Upper lobe of right lung (tissue), 1 donor: Measurements from ENCODE around the gene PALD1. TPM values are rescaled to one million over a fixed set of nuclear protein-coding genes. Genes with fewer than 3 reads are reported as not detected.
"Not testable (repeated sequence)": the region's sequence is repeated elsewhere in the genome, so short reads cannot be mapped to it uniquely, and the experiment has no call there.

ENCODE experiments used
- ATAC-seq: fragments of 200-7000 bp; cut with Tn5 transposase; one replicate; pipeline ENCODE4 v1.9.1; 2020; ENCODE audit warnings: mild to moderate bottlenecking, moderate library complexity
- DNase-seq: peaks from one replicate; pipeline ENCODE4 v3.0.0-alpha.2; 2020
- H3K27ac ChIP-seq: fragments of 200-600 bp; one replicate; pipeline ENCODE4 v1.8.0; 2022
- H3K27me3 ChIP-seq: fragments of 200-600 bp; one replicate; pipeline ENCODE4 v1.8.0; 2022; ENCODE audit warnings: mild to moderate bottlenecking
- H3K36me3 ChIP-seq: fragments of 200-600 bp; one replicate; pipeline ENCODE4 v1.8.0; 2022
- H3K4me1 ChIP-seq: fragments of 200-600 bp; one replicate; pipeline ENCODE4 v1.8.0; 2022
- H3K4me3 ChIP-seq: fragments of 200-600 bp; one replicate; pipeline ENCODE4 v1.8.0; 2022; ENCODE audit warnings: mild to moderate bottlenecking
- H3K9me3 ChIP-seq: fragments of 200-600 bp; one replicate; pipeline ENCODE4 v1.8.0; 2022
- intact Hi-C: fragments of 100-400 bp; cut with DNase I; formaldehyde crosslinking; loops from one replicate; pipeline ENCODE4 v1.11.0; 2022
- total RNA-seq: library from RNA; stranded (reverse); fragmentation: NEBNext Ultra II Directional; extraction: Animal tissue kit (Norgen Biotek cat#: 25700); gene quantifications from one replicate; pipeline ENCODE4 v1.2.1, GENCODE V29; 2021
- TF ChIP-seq, protein P1 (sequence below): fragments of 200-600 bp; IDR thresholded peaks from one replicate; pipeline ENCODE4 v1.8.0; 2022; ENCODE audit warnings: antibody characterized with exemption
- donor health status: DM: no; HTN: yes; CAD: no; lungs with severe emphysema.

The PALD1 gene
- total RNA-seq, 1 donor from 2014 or later, result 27.0 TPM

DNA sequence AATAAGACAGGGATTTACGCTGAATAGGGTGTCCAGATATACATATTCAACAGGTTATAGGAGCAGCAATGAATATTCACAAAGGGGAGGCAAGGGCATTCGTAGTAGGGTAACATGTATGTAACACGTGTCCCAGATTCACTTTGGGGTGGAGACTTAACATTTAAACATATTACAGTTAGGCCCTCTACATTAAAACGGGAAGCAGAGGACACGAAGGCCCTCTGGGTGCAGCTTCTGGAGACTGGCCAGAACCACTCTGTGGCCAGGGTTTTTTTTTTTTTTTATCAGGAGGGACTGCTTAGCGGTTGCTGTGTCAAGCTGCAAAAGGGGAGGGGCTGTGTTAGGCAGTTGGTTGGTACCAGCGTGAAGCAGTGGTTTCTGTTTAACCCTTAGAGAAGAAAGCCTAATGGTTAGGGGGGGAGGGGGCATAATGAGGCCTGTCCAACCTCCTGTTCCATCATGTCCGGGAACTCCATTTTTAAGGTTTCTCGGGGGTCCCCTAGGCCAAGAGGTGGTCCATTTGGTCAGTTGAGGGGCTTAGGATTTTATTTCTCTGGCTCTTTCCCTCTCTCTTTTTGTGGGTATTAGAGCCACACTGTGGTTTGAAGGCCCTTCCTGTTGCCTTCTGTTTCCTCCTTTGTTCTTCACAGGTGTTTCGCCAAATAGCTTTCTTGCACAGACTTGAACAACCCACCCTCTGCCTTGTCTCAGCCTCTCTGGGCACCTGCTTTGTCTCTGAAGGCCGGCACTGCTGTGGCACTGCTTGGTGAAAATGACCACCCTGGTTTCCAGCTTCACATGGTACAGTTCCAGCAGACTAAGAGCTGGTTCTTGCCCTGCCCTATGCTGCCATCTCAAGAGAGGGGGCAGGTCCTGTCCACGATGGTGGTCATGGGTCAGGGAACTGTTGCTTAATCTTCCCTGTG is 97.6 kb downstream of the PALD1 start:
- intact Hi-C loops, result no loop called here
- TF ChIP-seq, protein P1, sequence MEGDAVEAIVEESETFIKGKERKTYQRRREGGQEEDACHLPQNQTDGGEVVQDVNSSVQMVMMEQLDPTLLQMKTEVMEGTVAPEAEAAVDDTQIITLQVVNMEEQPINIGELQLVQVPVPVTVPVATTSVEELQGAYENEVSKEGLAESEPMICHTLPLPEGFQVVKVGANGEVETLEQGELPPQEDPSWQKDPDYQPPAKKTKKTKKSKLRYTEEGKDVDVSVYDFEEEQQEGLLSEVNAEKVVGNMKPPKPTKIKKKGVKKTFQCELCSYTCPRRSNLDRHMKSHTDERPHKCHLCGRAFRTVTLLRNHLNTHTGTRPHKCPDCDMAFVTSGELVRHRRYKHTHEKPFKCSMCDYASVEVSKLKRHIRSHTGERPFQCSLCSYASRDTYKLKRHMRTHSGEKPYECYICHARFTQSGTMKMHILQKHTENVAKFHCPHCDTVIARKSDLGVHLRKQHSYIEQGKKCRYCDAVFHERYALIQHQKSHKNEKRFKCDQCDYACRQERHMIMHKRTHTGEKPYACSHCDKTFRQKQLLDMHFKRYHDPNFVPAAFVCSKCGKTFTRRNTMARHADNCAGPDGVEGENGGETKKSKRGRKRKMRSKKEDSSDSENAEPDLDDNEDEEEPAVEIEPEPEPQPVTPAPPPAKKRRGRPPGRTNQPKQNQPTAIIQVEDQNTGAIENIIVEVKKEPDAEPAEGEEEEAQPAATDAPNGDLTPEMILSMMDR, result no peak
- ATAC-seq, result peak; percentile 89
- Histone ChIP-seq H3K4me3 (no peak overlapping the region), H3K4me1 (peaks cover 20% of the 10 kb centered on the region), H3K36me3 (no peaks in the 10 kb centered on the region), H3K27me3 (no peaks in the 10 kb centered on the region), H3K9me3 (no peaks in the 10 kb centered on the region), H3K27ac (no peak overlapping the region)
- DNase-seq, result peak; percentile 73

DNA sequence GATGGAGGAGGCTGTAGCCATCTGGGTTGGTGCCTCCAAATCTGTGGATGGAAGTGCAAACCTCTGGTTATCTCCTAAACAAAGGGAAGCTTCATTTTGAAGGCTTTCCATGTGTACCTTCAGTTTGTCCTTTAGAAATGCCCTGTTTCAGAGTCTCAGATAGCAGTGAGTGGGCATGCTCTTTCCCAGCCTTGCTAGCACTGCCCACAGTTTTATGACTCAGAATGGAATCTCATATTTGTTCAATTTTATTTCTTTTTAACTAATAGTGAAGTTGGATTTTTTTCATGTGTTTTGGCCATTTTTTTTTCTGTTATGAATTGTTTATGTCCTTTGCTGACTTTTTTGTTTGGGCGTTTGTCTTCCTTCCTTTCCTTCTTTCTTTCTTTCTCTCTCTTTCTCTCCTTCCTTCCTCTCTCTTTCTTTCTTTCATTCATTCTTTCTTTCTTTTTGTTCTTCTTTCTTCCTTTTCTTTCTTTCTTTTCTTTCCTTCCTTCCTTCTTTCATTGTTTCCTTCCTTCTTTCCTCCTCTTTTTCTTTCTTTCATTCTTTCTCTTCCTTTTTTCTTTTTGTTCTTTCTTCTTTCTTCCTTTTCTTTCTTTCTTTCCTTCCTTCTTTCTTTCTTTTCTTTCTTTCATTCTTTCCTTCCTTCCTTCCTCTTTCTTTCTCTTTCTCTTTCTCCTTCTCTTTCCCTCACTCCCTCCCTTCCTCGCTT is 98.4 kb downstream of the PALD1 start:
- Histone ChIP-seq H3K4me3 (no peak overlapping the region), H3K27ac (no peak overlapping the region), H3K4me1 (peaks cover 20% of the 10 kb centered on the region), H3K9me3 (no peaks in the 10 kb centered on the region), H3K27me3 (no peaks in the 10 kb centered on the region), H3K36me3 (no peaks in the 10 kb centered on the region)
- TF ChIP-seq, protein P1, result no peak
- intact Hi-C loops, result no loop called here
- DNase-seq, result no peak
- ATAC-seq, result no peak

DNA sequence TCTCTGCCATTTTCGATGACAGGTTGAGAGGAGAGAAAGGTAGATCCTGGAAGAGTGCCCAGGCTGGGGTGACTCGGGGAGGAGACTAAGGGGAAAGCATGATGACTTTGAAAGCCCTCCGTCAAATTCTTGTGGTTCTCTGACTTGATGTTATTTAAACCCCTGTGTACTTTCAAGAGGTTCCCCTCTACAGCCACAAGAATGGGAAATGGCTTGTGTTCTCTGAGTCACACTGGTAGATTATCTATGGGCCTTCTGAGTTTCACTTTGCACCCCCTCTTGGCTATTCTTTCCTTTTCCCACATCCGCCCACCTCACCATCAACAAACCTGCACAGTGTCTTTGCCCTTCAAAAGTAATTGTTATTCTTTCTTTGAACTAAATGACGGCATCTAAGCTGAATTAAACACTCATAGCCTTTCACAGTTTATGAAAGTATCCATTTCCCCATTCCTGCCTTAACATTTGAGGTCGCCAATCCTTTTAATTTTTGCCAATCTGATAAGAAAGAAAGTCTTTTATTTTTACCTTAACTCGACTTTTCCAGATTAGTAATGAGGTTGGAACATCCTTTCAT is 99.9 kb downstream of the PALD1 start:
- TF ChIP-seq, protein P1, result no peak
- no peak overlapping the region for H3K4me3 ChIP-seq
- H3K36me3 ChIP-seq, result no peaks in the 10 kb centered on the region
- H3K27me3 ChIP-seq, result no peaks in the 10 kb centered on the region
- H3K4me1 ChIP-seq, result peaks cover 20% of the 10 kb centered on the region
- intact Hi-C loops, result no loop called here
- H3K27ac ChIP-seq, result no peak overlapping the region
- DNase-seq (peak; percentile 9), ATAC-seq (peak; percentile 18)
- no peaks in the 10 kb centered on the region for H3K9me3 ChIP-seq

DNA sequence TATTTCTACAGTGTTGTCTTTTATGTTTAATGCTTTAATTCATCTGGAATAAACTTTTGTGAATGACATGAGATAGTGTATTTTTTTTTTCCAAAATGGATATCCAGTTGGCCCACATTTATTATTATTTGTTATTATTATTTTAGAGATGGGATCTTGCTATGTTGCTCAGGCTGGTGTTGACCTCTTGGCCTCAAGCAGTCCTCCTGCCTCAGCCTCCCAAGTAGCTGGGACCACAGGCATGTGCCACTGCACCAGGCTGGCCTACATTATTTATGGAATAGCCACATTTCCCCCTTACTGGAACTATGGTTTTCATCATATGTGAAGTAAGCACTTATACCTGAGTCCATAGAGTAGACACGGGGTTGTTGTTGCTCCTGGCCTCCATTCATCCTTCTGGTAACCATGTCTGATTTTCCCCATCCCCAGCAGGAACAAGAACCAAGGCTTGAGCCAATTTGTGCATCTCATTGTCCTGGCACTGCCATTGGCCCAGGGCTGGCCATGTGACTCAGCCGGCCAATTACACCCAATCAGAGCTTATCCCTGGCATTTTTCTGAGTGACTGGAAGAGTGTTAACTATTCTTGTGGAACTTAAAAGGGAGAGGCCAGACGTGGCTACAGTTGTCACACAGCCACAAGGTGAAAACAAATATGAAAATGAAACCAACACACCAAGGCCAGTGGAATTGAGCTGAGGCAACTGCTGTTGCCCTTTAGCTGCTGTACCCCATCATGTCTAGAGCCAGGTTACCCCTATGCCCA is 100.9 kb downstream of the PALD1 start:
- H3K27me3 ChIP-seq, result no peaks in the 10 kb centered on the region
- no peak for DNase-seq
- H3K9me3 ChIP-seq, result no peaks in the 10 kb centered on the region
- peaks cover 30% of the 10 kb centered on the region for H3K4me1 ChIP-seq
- H3K36me3 ChIP-seq, result no peaks in the 10 kb centered on the region
- intact Hi-C loops, result no loop called here
- H3K27ac ChIP-seq, result no peak overlapping the region
- no peak overlapping the region for H3K4me3 ChIP-seq
- no peak for ATAC-seq
- TF ChIP-seq, protein P1, result no peak

DNA sequence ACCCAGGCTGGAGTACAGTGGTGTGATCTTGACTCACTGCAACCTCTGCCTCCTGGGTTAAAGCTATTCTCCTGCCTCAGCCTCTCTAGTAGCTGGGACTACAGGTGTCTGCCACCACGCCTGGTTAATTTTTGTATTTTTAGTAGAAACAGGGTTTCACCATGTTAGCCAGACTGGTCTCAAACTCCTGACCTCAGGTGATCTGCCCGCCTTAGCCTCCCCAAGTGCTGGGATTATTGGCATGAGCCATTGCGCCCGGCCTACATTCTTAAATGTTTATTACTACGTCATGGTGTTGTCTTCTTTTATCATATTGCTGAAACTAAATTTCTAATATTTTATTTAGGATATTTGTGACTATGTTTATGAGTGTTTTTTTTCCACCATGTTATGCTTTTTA is 102.6 kb downstream of the PALD1 start:
- H3K9me3 ChIP-seq, DNase-seq, H3K27ac ChIP-seq, intact Hi-C loops, H3K36me3 ChIP-seq, H3K4me3 ChIP-seq, ATAC-seq, H3K27me3 ChIP-seq: not testable (repeated sequence)
- peaks cover 35% of the 10 kb centered on the region for H3K4me1 ChIP-seq
